T-helper 9 cell (primary cell): ENCODE results near the gene CBFA2T2.
"Not testable (repeated sequence)": the region's sequence is repeated elsewhere in the genome, so short reads cannot be mapped to it uniquely, and the experiment has no call there.

Experiments
- DNase-seq: peaks from one replicate; pipeline ENCODE4 v3.0.0-alpha.2; 2020

The CBFA2T2 gene

DNA sequence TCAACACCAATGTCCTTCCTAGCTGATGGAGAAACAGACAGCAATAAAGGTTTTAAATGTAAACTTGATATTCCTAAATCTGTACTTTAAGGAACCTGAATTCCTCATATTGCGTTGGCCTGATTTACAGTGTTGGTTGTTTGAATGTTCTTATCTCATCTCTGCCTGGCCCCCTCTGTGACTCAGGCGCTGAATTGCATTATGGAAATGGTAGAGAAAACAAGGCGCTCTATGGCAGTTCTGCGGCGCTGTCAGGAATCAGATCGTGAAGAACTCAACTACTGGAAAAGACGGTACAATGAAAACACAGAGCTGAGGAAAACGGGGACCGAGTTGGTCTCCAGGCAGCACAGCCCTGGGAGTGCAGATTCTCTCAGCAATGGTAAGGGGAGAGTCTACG, 139.6 kb downstream of the CBFA2T2 start:
- DNase-seq = no peak

DNA sequence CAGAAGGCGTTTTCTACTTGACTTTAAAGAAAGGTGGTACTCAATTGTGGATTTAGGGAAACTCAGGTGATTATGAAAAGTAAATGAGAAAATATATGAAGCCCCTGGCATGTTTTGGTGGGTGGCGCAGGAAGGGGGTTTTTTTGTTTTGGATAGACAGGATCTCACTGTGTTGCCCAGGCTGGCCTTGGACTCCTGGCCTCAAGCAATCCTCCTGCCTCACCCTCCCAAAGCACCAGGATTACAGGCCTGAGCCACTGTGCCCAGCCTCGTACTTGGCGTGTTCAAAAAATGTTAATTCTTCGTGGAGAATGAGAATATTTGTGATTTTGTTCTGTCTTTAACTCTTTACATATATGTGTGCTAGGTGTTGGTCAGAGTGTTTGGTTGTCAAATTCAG, 140.1 kb downstream of the CBFA2T2 start:
- DNase-seq = no peak

DNA sequence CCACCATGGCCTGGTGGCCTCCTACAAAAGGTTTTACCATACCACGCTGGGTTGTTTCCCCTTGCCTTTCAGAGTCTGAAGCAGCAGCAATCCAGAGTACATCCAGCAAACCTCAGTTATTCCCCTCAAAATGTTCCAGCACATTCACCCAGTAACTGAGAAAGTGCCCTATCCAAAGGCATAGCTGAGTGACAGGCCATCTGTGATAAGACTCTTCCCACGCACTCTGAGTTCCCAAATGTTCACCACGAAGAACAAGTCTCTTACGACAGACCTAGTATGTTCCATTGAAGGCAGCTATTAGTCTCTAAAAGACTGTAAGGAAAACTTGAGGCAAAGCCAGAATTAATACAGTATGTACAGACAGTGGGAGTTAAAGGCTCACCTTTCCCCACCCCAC, 140.6 kb downstream of the CBFA2T2 start:
- no peak for DNase-seq

DNA sequence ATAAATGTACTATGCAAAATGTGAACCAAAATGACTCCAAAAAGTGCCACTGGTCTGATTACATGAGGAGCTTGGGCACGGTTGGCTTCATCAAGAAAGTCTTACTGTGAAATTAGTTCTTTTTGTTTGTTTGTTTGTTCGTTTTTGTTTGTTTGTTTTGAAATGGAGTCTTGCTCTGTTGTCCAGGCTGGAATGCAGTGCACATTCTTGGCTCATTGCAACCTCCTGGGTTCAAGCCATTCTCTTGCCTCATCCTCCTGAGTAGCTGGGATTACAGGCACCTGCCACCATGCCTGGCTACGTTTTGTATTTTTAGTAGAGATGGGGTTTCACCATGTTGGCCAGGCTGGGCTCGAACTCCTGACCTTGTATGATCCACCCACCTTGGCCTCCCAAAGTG, 142.0 kb downstream of the CBFA2T2 start:
- DNase-seq = not testable (repeated sequence)

DNA sequence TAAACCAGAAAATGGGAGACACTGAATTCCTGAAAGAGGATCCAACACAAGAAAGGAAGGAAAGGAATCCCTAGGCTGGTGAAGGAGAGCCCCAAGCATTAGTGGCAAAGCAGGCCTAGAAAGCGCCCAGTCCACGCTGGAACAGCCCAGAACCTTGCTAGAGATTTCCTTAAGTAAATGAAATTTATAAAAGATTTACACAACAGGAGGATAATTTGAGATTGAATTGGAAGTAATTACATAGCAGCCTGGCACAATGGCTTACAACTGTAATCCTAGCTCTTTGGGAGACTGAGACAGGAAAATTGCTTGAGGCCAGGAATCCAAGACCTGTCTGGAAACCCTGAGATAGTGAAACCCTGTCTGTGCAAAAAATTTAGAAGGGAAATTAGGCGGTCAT, 145.4 kb downstream of the CBFA2T2 start:
- no peak for DNase-seq

DNA sequence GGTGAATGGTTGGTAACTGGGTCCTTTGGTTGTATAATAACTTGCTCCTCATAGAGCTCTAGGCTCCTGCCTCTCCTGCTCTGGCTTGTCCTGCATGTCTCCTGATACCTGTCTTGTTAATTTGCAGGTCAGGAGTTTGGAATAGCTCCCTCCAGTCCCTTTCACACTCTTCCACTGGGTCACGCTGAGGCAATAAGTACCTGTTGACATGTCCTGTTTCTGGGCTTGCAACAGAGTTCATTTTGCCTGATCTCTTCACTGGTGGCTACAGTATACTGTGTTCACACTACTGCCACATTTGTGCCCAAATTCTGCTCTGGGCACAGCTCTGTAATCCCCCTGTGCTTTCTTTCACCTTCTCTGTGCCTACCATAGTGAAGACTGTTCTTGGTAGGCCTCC, 146.9 kb downstream of the CBFA2T2 start:
- DNase-seq = no peak

DNA sequence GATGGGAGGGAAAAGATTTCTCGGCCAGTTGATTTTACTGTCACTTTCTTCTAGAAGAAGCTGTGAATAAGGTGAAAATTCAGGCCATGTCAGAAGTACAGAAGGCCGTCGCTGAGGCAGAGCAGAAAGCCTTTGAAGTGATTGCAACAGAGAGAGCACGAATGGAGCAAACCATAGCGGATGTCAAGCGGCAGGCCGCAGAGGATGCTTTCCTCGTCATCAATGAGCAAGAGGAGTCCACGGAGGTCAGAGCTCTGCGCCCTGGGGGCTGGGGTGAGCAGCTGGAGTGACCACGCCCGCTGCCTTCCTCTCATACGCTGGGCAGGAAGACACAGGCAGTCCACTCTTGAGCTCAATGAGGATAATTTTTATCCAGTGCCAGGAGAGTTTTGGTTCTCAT, 150.4 kb downstream of the CBFA2T2 start:
- no peak for DNase-seq

DNA sequence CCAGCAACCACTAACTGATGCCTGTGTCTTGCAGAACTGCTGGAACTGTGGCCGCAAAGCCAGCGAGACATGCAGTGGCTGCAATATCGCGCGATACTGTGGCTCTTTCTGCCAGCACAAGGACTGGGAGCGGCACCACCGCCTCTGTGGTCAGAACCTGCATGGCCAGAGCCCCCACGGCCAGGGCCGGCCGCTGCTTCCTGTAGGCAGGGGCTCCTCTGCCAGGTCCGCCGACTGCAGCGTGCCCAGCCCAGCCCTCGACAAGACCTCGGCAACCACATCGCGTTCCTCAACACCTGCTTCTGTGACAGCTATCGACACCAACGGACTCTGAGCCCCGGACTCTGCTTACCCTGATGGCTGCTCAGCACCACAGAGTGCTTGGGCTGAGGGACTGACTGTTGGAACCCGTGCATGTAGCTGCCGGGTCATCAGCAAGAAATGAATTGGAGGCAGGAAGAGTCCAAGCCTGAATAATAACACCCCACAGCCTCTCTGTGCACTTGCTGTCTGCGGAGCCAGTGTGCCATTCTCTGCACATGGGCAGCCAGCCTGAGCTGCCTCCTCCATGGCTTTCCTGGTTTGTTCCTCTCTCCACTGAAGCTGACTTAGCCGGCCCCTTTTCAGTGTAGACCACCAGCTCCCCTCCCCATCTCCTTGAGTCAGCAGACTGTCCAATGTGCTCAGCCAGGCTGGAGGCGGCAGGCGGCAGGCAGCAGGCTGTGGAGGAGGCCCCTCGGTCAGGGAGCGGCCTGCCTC, 154.6 kb downstream of the CBFA2T2 start:
- no peak for DNase-seq

DNA sequence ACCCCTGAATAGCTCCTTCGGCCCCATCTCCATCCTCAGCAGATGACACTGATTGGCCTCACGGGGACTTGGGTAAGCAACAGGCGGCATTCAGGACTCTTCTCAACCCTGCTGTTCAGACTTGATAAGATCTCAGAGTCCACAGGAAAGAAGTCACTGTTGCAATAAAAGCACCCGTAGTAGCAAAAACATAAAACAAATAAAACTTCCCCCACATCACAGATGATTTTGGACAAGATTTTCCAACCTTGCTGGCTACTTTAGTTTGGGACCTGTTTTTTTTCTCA, 155.1 kb downstream of the CBFA2T2 start:
- no peak for DNase-seq

DNA sequence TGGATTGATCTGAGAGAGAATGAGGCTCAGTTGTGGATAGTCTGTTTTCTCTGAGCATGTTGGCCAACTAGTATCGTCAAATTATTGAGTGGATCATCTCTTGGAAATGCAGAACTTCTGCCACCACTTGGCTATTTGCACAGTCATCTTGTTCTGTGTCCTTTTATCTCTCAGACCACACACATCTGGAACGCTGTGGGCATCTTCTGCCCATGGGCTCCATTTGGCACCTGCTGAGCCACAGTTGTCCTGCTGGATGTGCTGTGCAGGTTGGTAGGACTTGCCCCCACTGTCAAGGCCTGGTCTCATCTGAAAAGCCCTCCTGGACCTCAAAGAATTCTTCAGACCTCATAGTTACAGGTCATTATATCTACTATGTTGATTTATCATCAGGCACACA, 155.5 kb downstream of the CBFA2T2 start:
- no peak for DNase-seq

DNA sequence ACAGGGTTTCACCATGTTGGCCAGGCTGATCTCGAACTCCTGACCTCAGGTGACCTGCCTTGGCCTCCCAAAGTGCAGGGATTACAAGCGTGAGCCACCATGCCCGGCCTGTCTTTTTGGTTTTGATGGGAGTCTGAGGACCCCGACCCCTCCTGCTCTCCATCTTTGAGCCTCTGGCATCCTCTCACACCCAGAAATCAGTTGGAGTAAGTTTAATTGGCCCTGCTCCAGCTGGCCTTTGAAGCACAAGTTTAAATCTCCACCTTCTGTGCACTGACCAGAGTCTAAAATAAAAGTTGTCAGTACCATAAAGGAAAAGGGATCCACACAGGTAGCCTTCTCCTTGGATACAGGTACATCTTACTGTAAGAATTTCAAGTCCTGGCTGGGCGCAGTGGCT, 156.3 kb downstream of the CBFA2T2 start:
- DNase-seq = no peak

DNA sequence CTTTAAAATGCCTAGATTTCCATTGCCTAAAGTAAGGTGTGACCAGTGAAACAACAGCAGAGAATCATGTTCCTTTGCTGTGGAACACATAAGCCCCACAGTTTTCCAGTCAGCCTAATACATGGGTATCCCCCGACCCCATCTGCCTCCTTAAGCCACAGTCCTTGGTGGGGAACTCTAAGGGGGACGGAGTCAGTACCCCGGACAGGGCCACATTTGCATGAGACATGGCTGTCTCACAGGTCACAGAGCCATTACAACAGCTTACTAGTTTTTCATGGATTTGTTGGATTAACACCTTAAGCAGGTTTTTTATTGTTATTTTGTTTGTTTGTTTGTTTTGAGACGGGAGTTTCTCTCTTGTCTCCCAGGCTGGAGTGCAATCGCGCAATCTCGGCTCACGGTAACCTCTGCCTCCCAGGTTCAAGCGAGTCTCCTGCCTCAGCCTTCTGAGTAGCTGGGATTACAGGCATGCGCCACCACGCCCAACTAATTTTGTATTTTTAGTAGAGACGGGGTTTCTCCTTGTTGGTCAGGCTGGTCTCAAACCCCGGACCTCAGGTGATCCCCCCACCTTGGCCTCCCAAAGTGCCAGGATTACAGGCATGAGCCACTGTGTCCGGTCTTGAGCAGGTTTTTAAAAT, 157.2 kb downstream of the CBFA2T2 start:
- not testable (repeated sequence) for DNase-seq

DNA sequence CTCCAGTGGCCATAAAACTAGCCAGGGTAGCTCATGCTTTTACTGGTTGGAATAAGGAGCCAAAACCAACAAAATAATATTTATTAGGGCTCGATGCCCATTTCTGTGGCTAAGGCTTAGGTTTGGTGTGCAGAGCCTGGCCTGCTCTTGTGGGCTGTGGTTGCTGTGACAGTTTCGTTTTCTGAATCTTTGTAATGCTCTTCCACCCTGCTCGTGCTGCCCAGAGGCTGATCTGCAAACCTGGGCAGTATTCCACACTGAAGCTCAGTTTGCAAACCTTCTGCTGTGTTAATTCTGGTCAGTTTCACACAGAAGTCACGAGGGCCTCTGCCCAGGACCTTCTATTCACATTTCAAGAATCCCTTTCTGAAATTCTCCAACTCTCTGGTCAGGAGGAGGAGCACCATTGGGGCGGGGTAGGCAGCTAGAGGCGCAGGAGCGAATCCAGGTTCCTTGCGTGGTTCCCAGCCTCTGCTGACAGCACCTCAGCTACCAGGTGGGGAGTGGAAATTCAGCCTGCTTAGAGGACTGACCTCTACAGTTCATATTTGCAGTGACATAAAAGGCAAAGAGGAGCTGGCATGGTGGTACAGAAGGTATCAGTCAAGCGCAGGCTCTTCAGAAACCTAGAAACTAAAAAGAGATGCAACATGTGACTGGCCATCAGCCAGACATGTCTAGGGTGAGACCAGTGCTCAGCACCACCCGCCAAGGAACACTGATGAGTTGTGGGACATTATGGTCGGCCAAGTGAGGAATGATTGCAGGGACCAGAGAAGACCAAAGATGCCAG, 157.9 kb downstream of the CBFA2T2 start:
- no peak for DNase-seq

DNA sequence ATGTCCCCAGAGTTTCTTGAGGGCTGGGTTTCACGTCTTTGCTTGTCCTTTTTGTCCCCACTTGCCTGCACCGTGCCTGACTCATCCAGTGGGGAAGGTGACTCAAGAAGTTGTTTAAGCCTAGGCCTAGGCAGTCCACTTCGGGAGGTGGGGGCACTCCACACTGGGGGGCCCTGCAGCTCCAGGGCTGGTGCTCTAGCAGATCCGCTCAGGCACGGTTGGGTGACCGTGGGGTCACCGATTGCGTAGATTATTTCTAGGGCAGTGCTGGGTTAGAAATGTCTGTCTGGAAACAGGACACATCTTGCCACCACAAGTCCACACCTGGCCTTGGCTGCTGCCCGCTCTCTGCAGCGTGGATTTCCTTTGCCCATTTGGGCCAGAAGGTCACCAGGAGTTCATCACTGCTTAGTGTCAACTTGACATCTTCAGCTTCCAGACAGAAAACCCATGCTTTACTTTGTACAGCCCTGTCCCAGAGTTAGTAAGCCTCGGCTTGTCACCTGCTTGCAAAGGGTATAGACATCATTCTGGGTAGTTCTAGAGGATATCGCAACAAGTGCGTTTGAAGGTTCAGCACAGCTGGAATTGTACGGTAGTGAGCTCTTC, 158.6 kb downstream of the CBFA2T2 start:
- no peak for DNase-seq

DNA sequence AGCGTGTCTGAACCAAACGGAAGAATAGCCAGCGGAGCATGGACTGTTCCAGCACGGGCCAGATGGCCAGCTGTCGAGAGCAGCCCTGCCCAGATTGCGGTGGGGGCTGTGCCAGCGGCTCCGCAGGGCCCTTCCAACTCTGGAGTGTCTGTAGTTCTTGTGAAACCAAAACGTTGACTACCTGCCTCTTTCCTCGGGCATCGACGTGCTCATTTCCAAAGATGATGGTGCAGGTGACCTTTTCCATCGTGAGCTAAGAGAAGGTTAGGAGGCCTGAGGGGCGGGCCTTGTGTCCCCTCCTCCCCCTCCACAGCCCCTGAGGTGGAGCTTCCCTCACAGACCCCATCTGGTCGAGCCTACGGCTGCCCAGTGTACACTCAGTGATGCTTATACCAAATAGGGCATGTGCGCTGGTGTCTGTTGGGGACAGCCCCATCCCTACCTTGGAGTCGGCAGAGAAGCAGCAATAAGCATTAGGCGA, 159.3 kb downstream of the CBFA2T2 start:
- DNase-seq = no peak

DNA sequence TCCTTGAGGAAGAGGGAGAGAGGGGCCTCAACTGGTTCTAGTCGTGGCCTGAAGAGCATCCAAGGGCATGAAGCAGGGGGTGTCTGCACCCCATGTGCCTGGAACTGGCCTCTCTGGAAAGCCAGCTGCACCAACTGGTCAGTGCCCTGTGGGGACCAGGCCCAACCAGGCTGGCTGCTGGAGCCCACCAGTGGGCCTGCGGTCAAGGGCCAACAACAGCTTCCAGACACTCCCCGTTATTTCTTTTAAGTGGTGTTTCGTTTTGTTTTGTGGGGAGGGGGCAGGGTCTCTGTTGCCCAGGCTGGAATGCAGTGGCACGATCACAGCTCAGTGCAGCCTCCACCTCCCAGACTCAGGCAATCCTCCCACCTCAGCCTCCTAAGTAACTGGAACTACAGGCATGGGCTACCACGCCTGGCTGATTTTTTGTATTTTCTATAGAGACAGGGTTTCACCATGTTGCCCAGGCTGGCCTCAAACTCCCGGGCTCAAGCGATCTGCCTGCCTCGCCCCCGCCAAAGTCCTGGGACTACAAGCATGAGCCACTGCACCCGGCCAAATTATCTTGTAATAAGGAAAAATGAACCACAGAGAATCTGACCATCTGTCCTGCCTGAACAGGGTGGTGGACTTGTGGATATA, 160.3 kb downstream of the CBFA2T2 start:
- no peak for DNase-seq

DNA sequence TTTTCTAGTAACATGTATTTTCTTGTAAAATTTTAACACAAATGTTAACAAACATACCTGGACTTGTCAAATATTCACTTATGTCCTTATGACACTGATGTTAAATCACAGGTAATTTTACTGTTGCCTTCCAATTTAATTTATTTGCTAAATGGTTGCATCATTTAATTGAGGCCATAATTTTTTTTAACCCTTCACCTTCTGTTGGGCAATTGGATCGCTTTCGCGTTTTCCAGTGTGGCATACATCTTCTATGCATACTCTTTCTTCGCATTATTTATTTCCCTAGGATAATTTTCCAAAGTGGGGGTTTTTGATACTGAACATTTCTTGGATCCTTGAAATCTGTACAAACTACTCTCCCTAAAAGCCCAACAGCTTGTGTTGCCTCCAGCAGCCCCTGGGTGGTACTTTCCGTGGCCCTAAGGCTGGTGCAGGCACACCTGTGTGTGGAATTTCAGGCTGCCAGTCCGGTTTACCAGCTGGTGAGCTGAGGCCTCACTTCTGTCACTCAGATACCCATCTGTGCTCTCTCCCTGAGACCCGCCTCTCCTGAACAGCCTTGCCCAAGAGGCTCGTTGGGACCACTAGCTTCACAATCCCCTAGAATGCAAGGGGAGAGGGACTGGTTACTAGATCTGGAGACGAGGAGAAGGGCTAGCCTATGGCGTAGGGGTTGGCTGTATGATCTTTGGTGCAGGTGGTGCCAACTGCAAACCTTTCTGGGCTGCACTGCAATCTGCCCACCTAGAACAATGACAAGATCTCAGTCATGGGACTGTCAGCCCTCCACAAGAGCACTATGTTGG, 161.1 kb downstream of the CBFA2T2 start:
- DNase-seq = no peak

DNA sequence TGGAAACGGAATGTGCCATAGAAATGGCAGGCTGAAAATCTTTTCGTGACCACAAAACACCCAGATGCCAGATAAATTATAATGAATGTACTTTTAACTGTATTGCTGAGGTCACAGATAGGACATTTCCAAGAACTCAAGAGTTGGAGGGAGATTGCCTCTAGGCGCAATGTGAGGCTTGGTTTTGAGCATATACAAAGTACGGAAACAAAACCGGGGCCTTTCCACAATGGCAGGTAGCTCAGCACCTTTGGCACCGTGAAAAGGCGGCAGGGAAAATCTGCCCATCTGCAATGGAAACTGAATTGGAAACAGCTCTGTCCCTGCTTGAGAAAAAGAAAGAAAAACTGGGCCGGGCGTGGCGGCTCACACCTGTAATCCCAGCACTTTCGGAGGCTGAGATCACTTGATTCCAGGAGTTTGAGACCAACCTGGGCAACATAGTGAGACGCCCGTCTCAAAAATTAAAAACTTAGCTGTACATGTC, 161.7 kb downstream of the CBFA2T2 start:
- DNase-seq = no peak

DNA sequence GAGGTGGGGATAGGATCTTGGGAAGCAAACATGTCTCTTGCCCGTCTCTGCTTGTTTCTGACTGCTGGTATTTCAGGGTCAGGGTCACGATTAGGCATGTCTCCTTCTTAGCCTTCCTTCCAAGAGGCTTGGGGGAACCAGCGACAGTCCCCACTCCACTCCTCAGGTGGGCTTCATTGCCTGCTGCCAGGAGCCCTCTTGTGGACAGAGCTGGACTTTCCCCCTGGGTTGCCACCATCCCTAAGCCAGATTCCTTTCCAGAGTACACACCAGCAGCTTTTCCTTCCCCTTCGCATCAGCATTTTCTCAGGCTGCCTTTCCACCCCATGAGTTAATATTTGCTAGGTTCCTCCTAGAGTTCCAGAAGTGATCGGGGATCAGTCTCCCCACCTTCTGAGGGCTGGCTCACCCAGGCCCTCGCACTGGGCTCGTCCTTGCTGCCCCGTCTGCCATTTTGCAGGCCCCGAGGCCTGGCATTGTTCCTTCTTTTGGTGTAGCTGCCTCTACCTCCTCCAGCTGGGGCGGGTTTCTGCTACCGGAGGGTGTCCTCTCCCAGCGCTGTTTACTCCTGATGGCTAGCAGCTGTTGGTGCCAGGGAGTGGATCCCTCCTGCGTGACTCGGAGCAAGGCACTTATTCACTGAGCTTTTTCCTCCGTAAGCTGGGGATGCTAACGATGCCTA, 163.5 kb downstream of the CBFA2T2 start:
- no peak for DNase-seq

DNA sequence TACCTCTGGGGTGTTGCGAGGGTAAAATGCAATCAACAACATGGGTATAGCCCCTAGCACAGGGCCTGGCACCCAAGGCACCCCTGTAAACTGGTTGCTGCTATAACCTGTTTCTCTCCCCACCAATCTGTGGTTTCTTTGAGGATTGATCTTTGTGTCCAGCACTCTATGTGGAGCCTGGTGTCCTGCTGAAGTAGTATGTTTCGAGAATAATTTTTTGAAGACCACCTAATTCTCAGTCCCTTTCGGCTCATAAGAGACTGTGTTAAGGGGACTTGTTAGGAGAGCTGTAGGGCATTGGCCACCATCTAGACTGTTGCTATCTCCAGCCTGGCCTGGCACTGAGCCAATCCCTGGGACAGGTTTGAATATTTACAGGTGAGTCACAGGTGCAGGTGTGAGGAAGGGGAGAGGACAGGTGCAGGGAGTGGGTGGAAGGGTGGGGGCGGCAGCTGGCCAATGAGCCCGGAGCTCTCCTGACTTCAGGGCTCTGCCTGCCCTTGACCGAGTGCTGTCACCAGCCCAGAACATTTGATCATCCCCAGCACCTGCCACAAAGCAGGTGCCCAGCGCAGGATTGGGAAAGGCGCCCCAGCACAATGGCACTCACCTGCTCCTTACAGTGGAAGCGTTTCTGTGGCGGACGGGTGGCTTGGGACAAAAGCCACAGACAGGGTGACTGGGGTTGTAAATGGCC, 164.2 kb downstream of the CBFA2T2 start:
- DNase-seq = no peak

DNA sequence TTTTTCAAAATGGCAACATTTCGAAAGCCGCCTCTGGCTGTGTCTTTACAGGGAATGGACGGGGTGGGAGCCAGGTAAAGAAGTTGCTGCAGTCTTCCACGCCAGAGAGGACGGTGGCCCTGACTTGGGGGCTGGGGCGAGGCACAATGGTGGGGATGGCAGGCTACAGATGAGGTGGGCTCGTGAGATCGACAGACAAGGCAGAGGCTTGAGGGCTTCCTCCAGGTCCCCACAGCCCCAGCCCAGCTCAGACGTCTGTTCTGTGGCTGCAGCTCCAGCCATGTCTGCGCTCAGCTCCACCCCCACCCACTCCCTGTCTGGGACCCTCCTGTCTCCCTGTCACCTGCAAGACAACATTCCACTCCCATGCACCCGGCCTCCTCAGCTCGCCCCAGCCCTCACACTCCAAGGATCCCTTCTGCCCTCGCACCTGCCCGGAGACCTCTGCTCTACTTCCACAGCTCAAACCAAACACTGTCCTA, 164.8 kb downstream of the CBFA2T2 start:
- no peak for DNase-seq
